Measurements from ENCODE around the gene CCDC9B. TPM values are rescaled to one million over a fixed set of nuclear protein-coding genes. Genes with fewer than 3 reads are reported as not detected.

The CCDC9B gene
- 1 to 10 TPM in 3 of 4 donors, under 1 TPM in 1; 0.65 to 5.3 (median 3.0) TPM for total RNA-seq

DNA sequence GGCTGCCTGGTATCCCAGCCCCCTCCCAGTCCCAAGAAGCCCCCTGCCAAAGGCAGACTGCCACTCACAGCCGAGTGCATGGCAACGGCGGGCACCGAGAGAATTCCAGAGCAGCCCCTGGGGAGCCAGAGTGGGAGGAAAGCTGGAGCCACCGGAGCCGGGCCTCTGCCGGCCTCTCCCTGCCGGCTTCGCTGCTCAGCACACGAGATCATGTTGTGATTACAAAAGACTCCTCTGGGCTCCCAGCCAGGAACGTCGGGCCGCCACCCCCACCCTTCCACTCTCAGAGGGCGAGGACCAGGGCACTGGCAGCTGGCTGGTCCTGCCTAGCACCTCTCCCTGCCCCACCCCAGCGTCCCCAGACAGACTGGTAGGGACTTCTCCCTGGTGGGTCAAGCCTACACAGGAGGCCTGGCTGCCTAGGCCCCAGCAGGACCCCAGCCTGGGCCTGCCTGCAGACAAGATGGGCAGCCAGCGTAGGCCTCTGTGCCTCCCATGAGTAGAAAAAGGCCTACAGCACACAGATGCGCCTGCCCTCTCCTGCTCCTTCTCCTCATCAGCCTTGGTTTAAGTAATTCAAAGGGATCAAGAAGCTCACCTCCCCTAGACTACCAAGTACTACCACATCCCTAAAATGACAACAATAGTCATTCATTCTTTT lies at the start of gene CCDC9B:
Gene CCDC9B, minus strand, starts transcription at position 200 of the 661 bp plus-strand sequence. Its CDS starts 120 bp downstream, at position 80.
- TF ChIP-seq, protein P1, sequence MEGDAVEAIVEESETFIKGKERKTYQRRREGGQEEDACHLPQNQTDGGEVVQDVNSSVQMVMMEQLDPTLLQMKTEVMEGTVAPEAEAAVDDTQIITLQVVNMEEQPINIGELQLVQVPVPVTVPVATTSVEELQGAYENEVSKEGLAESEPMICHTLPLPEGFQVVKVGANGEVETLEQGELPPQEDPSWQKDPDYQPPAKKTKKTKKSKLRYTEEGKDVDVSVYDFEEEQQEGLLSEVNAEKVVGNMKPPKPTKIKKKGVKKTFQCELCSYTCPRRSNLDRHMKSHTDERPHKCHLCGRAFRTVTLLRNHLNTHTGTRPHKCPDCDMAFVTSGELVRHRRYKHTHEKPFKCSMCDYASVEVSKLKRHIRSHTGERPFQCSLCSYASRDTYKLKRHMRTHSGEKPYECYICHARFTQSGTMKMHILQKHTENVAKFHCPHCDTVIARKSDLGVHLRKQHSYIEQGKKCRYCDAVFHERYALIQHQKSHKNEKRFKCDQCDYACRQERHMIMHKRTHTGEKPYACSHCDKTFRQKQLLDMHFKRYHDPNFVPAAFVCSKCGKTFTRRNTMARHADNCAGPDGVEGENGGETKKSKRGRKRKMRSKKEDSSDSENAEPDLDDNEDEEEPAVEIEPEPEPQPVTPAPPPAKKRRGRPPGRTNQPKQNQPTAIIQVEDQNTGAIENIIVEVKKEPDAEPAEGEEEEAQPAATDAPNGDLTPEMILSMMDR (IDR thresholded peaks at IDR 0.05; ENCODE audit: low read depth): no peak

DNA sequence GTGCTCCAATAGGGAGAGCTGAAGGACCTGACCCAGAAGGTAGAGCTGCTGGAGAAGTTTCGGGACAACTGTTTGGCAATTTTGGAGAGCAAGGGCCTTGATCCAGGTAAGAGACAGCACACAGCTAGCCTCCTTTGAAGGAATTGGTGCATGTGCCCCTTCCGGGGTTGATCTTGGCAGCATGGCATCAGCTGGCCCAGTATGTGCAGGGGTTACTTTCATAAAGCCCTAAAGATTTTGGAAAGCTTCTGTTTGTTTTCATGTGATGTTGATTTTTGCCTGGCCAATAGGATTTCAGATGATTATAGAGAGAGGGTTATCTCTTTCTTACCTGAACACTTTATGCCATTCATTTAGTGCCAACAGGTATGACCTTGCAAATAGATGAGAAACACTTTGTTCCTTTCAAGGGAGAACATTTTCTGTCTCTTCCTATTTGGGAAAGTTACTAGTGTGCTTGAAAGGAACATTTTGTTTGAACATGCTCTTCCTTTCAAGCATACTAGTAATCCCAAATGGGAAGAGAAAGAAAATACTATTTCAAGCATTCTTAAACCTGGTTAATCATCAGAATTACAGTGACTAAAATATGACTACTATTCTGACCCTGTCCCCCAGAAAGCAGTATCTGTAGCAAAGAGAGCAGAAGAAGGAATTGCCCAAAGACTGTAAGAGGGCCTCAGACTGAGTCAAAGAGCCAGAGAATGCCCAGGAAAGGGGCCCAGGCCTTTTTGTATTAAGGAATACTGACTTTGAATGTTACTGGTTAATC lies 49.3 kb upstream of the CCDC9B start:
- TF ChIP-seq, protein P1 (IDR thresholded peaks at IDR 0.05; ENCODE audit: low read depth): no peak

DNA sequence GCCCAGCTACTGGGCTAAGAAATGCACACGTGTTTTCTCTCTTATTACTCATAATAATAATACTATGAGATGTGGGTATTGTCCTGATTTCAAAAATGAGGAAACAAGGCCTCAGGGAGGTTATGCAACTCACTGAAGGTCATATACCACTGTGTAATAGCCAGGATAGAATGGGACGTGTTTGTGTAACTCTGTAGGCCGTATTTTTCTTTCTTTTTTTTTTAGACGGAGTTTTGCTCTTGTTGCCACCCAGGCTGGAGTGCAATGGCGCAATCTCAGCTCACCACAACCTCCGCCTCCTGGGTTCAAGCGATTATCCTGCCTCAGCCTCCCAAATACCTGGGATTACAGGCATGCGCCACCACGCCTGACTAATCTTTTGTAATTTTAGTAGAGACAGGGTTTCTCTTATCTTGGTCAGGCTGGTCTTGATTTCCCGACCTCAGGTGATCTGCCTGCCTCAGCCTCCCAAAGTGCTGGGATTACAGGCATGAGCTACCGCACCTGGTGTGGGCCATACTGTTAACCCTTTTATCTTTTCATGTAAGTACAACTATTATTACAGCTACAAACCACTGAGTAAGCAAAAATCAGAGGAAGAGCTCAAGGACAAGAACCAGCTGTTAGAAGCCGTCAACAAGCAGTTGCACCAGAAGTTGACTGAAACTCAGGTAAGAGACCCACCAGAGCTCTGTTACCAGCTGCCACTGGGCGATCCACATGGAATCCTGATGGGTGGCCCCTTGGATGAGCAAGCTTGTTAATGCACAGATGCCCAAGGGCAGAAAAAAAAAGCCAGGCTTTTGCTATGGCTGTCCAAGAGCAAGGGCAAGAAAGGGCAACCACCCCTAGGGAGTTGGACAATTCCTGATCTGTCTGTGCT lies 48.4 kb upstream of the CCDC9B start:
- TF ChIP-seq, protein P1 (IDR thresholded peaks at IDR 0.05; ENCODE audit: low read depth): no peak

DNA sequence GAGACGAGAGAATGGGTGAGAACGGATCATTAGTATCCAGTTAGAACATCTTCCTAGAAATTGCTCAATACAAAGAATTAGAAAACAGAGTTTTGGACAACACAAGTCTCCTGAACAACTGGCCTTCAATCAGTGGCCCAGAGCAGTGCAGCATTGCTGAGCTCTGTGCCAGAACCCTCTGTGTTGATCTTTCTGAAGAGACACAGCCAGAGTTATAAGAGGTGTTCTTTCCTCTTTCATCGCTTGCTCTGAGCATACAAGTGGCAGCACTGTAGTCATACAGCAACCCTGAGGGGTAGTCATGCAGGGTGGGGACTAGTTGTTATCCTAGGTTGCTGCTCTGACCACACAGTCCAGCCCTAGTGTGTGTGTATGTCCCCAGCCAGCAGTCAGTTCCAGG lies 45.7 kb upstream of the CCDC9B start:
- TF ChIP-seq, protein P1 (IDR thresholded peaks at IDR 0.05; ENCODE audit: low read depth): no peak

DNA sequence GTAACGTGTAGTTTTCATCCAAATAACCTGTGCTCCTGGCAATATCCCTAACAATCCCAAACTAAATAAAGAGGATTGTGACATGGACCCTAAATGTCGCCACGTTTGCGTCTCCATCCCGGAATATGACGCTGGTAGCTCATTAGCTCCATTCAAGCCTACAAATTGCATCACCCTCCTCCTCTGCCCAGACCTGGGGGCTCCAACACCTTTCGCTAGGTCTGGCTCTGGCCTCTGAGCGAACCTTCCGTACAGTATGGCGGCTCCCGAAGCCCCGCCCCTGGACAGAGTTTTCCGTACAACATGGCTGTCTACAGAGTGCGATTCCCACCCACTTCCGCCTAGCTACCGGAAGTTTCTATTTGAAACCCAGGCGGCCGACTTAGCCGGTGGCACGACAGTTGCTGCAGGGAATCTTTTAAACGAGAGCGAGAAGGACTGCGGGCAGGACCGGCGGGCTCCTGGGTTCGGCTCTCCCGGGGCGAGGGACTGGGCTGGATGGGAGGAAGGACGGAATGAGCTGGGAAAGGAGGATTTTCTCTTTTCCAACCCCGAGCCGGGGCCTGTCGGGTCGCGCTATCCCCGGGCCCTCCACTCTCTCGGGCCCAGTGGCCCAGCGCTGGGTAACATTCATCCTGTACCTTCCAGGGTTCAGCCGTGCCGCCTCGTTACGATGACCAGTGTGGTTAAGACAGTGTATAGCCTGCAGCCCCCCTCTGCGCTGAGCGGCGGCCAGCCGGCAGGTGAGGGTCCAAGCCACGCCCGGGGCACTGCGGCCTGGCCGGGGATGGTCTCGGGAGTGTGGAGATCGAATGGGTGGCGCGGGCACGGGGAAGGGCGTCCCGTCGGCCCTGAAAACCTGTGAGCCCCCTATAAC lies 42.1 kb upstream of the CCDC9B start, which contains the start of gene KNSTRN:
Gene KNSTRN, plus strand, starts transcription at position 142 of the 877 bp plus-strand sequence. Its CDS starts 115 bp downstream, at position 257.
- TF ChIP-seq, protein P1 (IDR thresholded peaks at IDR 0.05; ENCODE audit: low read depth): no peak

DNA sequence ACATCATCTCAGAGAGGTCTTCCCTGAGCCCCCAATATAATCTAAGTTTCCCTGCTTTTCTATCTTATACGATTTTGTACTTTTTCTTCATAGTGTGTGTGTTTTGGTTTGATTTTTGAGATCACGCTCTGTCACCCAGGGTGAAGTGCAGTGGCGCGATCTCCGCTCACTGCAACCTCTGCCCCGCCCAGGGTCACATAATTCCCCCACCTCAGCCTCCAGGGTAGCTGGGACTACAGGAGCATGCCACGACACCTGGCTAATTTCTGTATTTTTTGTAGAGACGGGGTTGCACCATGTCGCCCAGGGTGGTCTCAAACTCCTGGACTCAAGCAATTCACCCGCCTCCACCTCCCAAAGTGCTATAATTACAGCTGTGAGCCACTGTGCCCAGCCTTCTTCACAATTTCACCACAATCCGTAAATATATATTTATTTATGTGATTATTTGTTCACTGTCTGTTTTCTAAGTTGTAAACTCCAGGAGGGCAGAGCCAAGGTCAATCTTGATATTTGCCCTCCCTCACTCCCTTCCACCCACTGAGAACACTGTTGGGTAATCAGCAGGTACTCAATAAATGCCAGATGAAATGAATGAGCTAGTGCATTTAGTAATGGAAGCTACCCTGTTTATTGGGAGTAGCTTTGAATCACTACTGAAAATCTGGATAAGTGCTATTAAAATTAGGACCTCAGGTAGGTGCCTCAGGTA lies 41.2 kb upstream of the CCDC9B start:
- TF ChIP-seq, protein P1 (IDR thresholded peaks at IDR 0.05; ENCODE audit: low read depth): no peak

All from subcutaneous adipose tissue (tissue), 4 donors.